HEK293 (cell line): ENCODE data around the gene BAIAP2.

Source experiments
- CTCF ChIA-PET: fragments of 350-600 bp; formaldehyde crosslinking; extraction: SDS; loops from one replicate; lab custom pipeline; 2021; ENCODE audit warnings: antibody characterized with exemption; lab: Yijun Ruan, JAX
- POLR2A ChIA-PET: fragments of 300-600 bp; formaldehyde crosslinking; extraction: SDS; loops from one replicate; lab custom pipeline; 2020; ENCODE audit warnings: antibody characterized with exemption, inconsistent platforms; lab: Yijun Ruan, JAX
- H3K27ac ChIP-seq: fragments of 200-500 bp; sonication (Bioruptor generic); 2 replicates; pipeline ENCODE4 v1.5.1; 2014; ENCODE audit warnings: low read depth, low read length, control low read depth, inconsistent platforms; ENCODE audit errors: extremely low read depth
- H3K36me3 ChIP-seq, 2 experiments: fragments of 200-500 bp in 1 of 2; sonication (Bioruptor generic) in 1 of 2; 1 replicate in 1 of 2; 2 replicates in 1 of 2; pipeline ENCODE4 v1.5.1; 2014 to 2017; ENCODE audit warnings: inconsistent platforms in 2 of 2, low read length in 2 of 2; ENCODE audit not compliant: control insufficient read depth in 2 of 2, insufficient read depth in 1 of 2
- H3K4me1 ChIP-seq: fragments of 200-500 bp; sonication (Bioruptor generic); 2 replicates; pipeline ENCODE4 v1.5.1; 2014; ENCODE audit warnings: mild to moderate bottlenecking, low read length, inconsistent platforms; ENCODE audit not compliant: control insufficient read depth, insufficient read depth
- H3K4me3 ChIP-seq: 2 replicates; pipeline ENCODE4 v1.5.1; 2011; ENCODE audit warnings: low read depth, mild to moderate bottlenecking, control low read depth, low read length, moderate library complexity
- H3K9me3 ChIP-seq: fragments of 200-500 bp; sonication (Bioruptor generic); 2 replicates; pipeline ENCODE4 v1.5.1; 2014; ENCODE audit warnings: low read depth, low read length, inconsistent platforms; ENCODE audit not compliant: control insufficient read depth, insufficient read depth
- GLIS1 ChIP-seq: fragments of 450-650 bp; formaldehyde crosslinking; IDR thresholded peaks from 2 replicates; pipeline ENCODE4 v1.5.1; 2016; ENCODE audit warnings: missing biosample characterization, missing genetic modification characterization
- INSM2 ChIP-seq: fragments of 450-650 bp; formaldehyde crosslinking; IDR thresholded peaks from 2 replicates; pipeline ENCODE4 v1.5.1; 2016; ENCODE audit warnings: missing biosample characterization, missing genetic modification characterization
- KLF9 ChIP-seq: fragments of 450-650 bp; formaldehyde crosslinking; IDR thresholded peaks from 2 replicates; pipeline ENCODE4 v1.5.1; 2016; ENCODE audit warnings: missing biosample characterization, missing genetic modification characterization, low read depth
- OVOL3 ChIP-seq: fragments of 450-650 bp; formaldehyde crosslinking; IDR thresholded peaks from 2 replicates; pipeline ENCODE4 v1.5.1; 2016; ENCODE audit warnings: missing biosample characterization, missing genetic modification characterization
- PRDM4 ChIP-seq: fragments of 450-650 bp; formaldehyde crosslinking; IDR thresholded peaks from 2 replicates; pipeline ENCODE4 v1.5.1; 2017; ENCODE audit warnings: missing biosample characterization, missing genetic modification characterization
- PRDM6 ChIP-seq: fragments of 450-650 bp; formaldehyde crosslinking; IDR thresholded peaks from 2 replicates; pipeline ENCODE4 v1.5.1; 2017; ENCODE audit warnings: missing biosample characterization, missing genetic modification characterization
- SCRT2 ChIP-seq: fragments of 450-650 bp; formaldehyde crosslinking; IDR thresholded peaks from 2 replicates; pipeline ENCODE4 v1.5.1; 2016; ENCODE audit warnings: missing biosample characterization, missing genetic modification characterization
- ZBTB20 ChIP-seq: fragments of 450-650 bp; formaldehyde crosslinking; IDR thresholded peaks from 2 replicates; pipeline ENCODE4 v1.5.1; 2016; ENCODE audit warnings: missing biosample characterization, missing genetic modification characterization
- ZNF174 ChIP-seq: fragments of 450-650 bp; formaldehyde crosslinking; IDR thresholded peaks from 2 replicates; pipeline ENCODE4 v1.5.0; 2017; ENCODE audit warnings: missing biosample characterization, mild to moderate bottlenecking, missing genetic modification characterization
- ZNF223 ChIP-seq: fragments of 450-650 bp; formaldehyde crosslinking; IDR thresholded peaks from 2 replicates; pipeline ENCODE4 v1.5.1; 2016; ENCODE audit warnings: missing biosample characterization, missing genetic modification characterization
- ZNF350 ChIP-seq: fragments of 450-650 bp; formaldehyde crosslinking; IDR thresholded peaks from 2 replicates; pipeline ENCODE4 v1.5.0; 2017; ENCODE audit warnings: missing biosample characterization, mild to moderate bottlenecking, missing genetic modification characterization
- ZNF530 ChIP-seq: fragments of 450-650 bp; formaldehyde crosslinking; IDR thresholded peaks from 2 replicates; pipeline ENCODE4 v1.5.1; 2016; ENCODE audit warnings: low read depth, missing biosample characterization, missing genetic modification characterization
- ZNF544 ChIP-seq: fragments of 450-650 bp; formaldehyde crosslinking; IDR thresholded peaks from 2 replicates; pipeline ENCODE4 v1.5.0; 2017; ENCODE audit warnings: missing biosample characterization, missing genetic modification characterization
- ZNF558 ChIP-seq: fragments of 450-650 bp; formaldehyde crosslinking; IDR thresholded peaks from 2 replicates; pipeline ENCODE4 v1.5.1; 2016; ENCODE audit warnings: missing biosample characterization, missing genetic modification characterization
- ZNF560 ChIP-seq: fragments of 450-650 bp; formaldehyde crosslinking; IDR thresholded peaks from 2 replicates; pipeline ENCODE4 v1.5.1; 2017; ENCODE audit warnings: missing biosample characterization, missing genetic modification characterization, borderline replicate concordance
- ZNF629 ChIP-seq: fragments of 450-650 bp; formaldehyde crosslinking; IDR thresholded peaks from 2 replicates; pipeline ENCODE4 v1.5.1; 2017; ENCODE audit warnings: missing biosample characterization, missing genetic modification characterization
- ZSCAN4 ChIP-seq: fragments of 450-650 bp; formaldehyde crosslinking; IDR thresholded peaks from 2 replicates; pipeline ENCODE4 v1.5.1; 2017; ENCODE audit warnings: missing biosample characterization, missing genetic modification characterization

The BAIAP2 gene

GRCh38 chr17:81147701-81148100 lies 112.8 kb downstream of the BAIAP2 start:
- TF ChIP-seq GLIS1 (no peak), ZNF174 (tag by site-specific recombination) (no peak), ZBTB20 (tag by site-specific recombination) (no peak), ZNF223 (tag by site-specific recombination) (no peak), ZNF629 (tag by site-specific recombination) (no peak), PRDM6 (tag by site-specific recombination) (no peak), SCRT2 (no peak), ZNF558 (tag by site-specific recombination) (no peak), OVOL3 (tag by site-specific recombination) (no peak), ZNF560 (tag by site-specific recombination) (no peak), ZNF544 (tag by site-specific recombination) (no peak), INSM2 (tag by site-specific recombination) (no peak), PRDM4 (no peak), ZSCAN4 (tag by site-specific recombination) (no peak)
- Histone ChIP-seq H3K27ac (no peak overlapping the region), H3K4me1 (no peaks in the 10 kb centered on the region), H3K4me3 (no peak overlapping the region), H3K36me3 (no peaks in the 10 kb centered on the region), H3K9me3 (no peaks in the 10 kb centered on the region)
- POLR2A ChIA-PET: interaction anchor here (0.6 kb wide), 1 partner anchor 26 kb away, joined by 4 read pairs; no protein-coding TSS in a partner anchor
- CTCF ChIA-PET: interaction anchor here (0.7 to 0.9 kb wide), 3 partner anchors 9 to 54 kb away, joined by 3 to 4 read pairs (median 3); no protein-coding TSS in a partner anchor

- no peak overlapping the region for H3K4me3 ChIP-seq
- POLR2A ChIA-PET: interaction anchor here (0.6 kb wide), 1 partner anchor 25 kb away, joined by 4 read pairs; no protein-coding TSS in a partner anchor
- TF ChIP-seq ZNF530 (no peak), ZNF350 (tag by site-specific recombination) (no peak), KLF9 (tag by site-specific recombination) (no peak), ZSCAN4 (tag by site-specific recombination) (peak; percentile 88)
- TF ChIP-seq, all 188 proteins: peak for 1
- Histone ChIP-seq H3K9me3 (no peaks in the 10 kb centered on the region), H3K36me3 (no peaks in the 10 kb centered on the region), H3K27ac (no peak overlapping the region), H3K4me1 (no peaks in the 10 kb centered on the region)
- CTCF ChIA-PET: interaction anchor here (0.8 to 2.2 kb wide), 2 partner anchors 10 to 52 kb away, joined by 4 to 7 read pairs; no protein-coding TSS in a partner anchor
These were observed 113.6 kb downstream of the BAIAP2 start for GRCh38 chr17:81148571-81148970.
